HFFc6 (cell line): ENCODE results near the gene RAPGEF1. TPM values are rescaled to one million over a fixed set of nuclear protein-coding genes. Genes with fewer than 3 reads are reported as not detected.

Source experiments
- DNase-seq: peaks from one replicate; pipeline ENCODE4 v3.0.0-alpha.2; 2018
- H3K27ac Mint-ChIP-seq: 2 replicates; pipeline ENCODE4 v1.8.0; 2020; ENCODE audit warnings: mild to moderate bottlenecking, mixed read lengths
- H3K27me3 Mint-ChIP-seq: 2 replicates; pipeline ENCODE4 v1.8.0; 2021; ENCODE audit warnings: mild to moderate bottlenecking, moderate library complexity, mixed read lengths; ENCODE audit not compliant: insufficient read depth
- H3K36me3 Mint-ChIP-seq: 2 replicates; pipeline ENCODE4 v1.8.0; 2021; ENCODE audit warnings: low read depth, mixed read lengths
- H3K4me1 Mint-ChIP-seq: 2 replicates; pipeline ENCODE4 v1.8.0; 2020; ENCODE audit warnings: low read depth, mixed read lengths
- H3K4me3 Mint-ChIP-seq: 2 replicates; pipeline ENCODE4 v1.8.0; 2020; ENCODE audit warnings: mild to moderate bottlenecking, moderate library complexity, mixed read lengths
- H3K9me3 Mint-ChIP-seq: 2 replicates; pipeline ENCODE4 v1.8.0; 2020; ENCODE audit warnings: mild to moderate bottlenecking, mixed read lengths
- total RNA-seq, 6 experiments: library from RNA; stranded (reverse); fragmentation: NEBNext Ultra II Directional; extraction: Animal tissue kit (Norgen Biotek cat#: 25700); gene quantifications; 2 replicates in 1 of 6; 3 replicates in 5 of 6; pipeline ENCODE4 v1.2.3, GENCODE V29; 2021
- TF ChIP-seq, protein P1 (sequence below): fragments of 200-600 bp; sonication (generic); IDR thresholded peaks from 2 replicates; pipeline ENCODE4 v1.5.0; 2021; ENCODE audit warnings: antibody characterized with exemption, mild to moderate bottlenecking

Gene RAPGEF1
- total RNA-seq, 6 experiments from 2014 or later, result 38.6 to 46.6 (median 42.3) TPM

DNA sequence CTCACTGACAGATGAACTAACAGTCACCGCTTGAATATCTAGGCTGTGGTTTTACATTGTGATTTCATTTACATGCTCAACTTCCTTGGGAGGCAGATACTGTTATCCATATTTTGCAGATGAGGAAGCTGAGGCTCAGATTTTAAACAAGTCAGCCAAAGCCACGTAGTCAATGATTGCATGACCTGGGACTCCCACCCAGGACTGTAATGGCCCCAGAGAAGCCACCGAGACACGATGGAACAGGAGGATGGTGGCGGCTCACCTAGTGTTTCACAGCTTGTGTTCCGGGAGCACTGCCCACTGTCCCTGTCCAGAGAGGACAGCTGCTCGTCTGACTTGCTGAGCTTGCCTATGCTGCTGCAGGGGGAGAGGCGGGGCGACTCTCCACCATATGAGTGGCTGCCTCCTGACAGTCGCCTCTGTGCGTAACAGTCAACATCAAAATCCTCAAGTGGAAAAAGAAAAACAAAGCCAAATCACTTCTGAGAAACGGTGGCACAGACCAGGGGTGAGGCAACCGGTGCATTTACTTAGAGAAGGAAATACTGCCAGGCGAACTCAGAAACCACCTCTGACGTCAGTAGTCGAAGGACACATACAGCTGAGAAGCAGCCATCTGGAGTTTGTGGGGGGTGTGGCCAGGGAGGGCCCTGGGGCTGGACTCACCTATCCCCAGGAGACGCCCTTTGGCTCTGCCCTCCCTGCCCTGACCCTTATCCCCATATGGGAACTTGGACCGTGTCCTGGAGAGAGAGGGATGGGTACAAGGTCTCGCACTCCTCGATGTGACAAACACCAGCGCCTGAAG, 112.0 kb downstream of the RAPGEF1 start:
- TF ChIP-seq, protein P1, sequence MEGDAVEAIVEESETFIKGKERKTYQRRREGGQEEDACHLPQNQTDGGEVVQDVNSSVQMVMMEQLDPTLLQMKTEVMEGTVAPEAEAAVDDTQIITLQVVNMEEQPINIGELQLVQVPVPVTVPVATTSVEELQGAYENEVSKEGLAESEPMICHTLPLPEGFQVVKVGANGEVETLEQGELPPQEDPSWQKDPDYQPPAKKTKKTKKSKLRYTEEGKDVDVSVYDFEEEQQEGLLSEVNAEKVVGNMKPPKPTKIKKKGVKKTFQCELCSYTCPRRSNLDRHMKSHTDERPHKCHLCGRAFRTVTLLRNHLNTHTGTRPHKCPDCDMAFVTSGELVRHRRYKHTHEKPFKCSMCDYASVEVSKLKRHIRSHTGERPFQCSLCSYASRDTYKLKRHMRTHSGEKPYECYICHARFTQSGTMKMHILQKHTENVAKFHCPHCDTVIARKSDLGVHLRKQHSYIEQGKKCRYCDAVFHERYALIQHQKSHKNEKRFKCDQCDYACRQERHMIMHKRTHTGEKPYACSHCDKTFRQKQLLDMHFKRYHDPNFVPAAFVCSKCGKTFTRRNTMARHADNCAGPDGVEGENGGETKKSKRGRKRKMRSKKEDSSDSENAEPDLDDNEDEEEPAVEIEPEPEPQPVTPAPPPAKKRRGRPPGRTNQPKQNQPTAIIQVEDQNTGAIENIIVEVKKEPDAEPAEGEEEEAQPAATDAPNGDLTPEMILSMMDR, result no peak
- Mint-ChIP-seq H3K36me3 (peaks cover 13% of the 10 kb centered on the region), H3K4me1 (peaks cover 30% of the 10 kb centered on the region), H3K27me3 (no peaks in the 10 kb centered on the region), H3K27ac (peak overlapping the region; percentile 67), H3K9me3 (no peaks in the 10 kb centered on the region), H3K4me3 (no peak overlapping the region)
- no peak for DNase-seq

DNA sequence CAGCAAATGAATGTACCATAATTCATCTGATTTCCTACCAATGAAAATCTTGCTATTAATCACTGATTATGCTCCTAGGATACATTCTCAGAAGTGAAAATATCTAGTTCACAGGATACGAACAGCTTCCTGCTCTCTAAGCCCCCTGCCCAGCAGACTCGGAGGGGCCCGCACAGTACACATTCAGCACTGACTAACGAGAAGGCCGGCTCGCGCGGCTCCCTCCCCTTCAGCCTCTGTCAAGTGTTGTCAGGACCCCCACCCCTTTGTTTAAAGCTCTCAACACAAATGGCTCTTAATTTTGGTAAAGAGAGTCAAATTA, 112.6 kb downstream of the RAPGEF1 start:
- H3K36me3 Mint-ChIP-seq, result peaks cover 13% of the 10 kb centered on the region
- TF ChIP-seq, protein P1, result no peak
- no peak overlapping the region for H3K4me3 Mint-ChIP-seq

DNA sequence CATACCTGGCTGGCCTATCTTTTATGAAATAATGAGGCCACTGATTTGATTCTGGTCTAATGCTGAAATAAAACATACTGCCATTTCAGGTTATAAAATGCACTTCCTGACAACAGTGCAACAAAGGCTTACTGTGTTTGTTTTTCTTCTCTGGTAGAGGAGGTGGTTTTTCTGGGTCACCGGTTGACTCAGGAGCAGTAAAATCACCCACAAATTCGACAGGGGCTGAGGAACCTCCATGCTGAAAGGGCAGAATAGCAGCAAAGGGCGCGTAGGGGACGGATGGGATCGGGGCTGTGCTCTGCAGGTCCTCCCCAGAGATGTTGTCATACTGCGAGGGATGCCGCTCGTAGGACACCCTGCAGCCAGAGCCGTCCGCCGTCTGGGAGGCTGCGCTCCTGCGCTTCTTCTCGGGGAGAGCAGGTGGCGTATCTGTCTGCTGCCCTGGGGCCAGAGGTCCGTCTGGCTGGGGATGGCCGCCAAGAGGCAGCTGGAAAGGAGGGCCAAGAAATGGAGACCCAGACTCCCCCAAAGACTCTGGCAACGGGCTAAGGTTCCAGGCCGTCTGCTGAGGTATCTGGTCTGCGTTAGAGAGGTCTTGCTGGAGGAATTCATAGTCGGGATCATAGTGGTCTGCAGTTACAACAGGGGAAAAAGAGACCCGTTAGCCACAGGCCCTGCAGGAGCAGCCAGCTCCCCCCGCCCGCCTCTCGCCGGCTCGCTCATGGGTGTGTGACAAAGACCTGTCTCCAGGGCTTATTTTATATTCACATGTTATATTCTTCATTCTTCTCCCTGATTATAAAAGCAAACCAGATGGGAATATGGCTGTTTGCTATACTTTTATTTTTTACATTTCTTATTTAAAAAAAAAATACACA, 113.8 kb downstream of the RAPGEF1 start:
- no peaks in the 10 kb centered on the region for H3K9me3 Mint-ChIP-seq
- peaks cover 28% of the 10 kb centered on the region for H3K4me1 Mint-ChIP-seq
- no peaks in the 10 kb centered on the region for H3K27me3 Mint-ChIP-seq
- TF ChIP-seq, protein P1, result no peak
- no peak for DNase-seq
- no peak overlapping the region for H3K27ac Mint-ChIP-seq
- peaks cover 18% of the 10 kb centered on the region for H3K36me3 Mint-ChIP-seq
- H3K4me3 Mint-ChIP-seq, result no peak overlapping the region

More for the DNA sequence above, 112.6 kb downstream of the RAPGEF1 start:
- Mint-ChIP-seq H3K4me1 (peaks cover 28% of the 10 kb centered on the region), H3K27me3 (no peaks in the 10 kb centered on the region), H3K27ac (peak overlapping the region; percentile 67), H3K9me3 (no peaks in the 10 kb centered on the region)
- no peak for DNase-seq

DNA sequence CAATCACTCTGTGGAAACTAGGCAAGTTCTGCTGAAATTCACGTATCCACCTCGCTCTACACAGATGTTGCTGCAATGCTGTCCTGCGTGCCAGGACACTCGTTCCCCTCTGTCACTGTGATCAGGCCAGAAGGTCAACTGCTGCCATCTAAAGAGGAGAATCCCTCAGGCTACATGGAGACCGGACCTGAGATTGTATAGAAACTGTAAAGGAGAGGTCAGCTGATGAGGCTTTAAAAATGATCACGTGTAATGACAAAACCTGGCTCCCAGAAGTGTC, 114.4 kb downstream of the RAPGEF1 start:
- Mint-ChIP-seq H3K27ac (0 out of 2 replicates have a peak overlapping the region, but pooled peaks have one; percentile 35), H3K4me1 (peaks cover 28% of the 10 kb centered on the region), H3K36me3 (peaks cover 18% of the 10 kb centered on the region), H3K9me3 (no peaks in the 10 kb centered on the region), H3K4me3 (no peak overlapping the region), H3K27me3 (no peaks in the 10 kb centered on the region)
- DNase-seq, result no peak
- TF ChIP-seq, protein P1, result no peak

DNA sequence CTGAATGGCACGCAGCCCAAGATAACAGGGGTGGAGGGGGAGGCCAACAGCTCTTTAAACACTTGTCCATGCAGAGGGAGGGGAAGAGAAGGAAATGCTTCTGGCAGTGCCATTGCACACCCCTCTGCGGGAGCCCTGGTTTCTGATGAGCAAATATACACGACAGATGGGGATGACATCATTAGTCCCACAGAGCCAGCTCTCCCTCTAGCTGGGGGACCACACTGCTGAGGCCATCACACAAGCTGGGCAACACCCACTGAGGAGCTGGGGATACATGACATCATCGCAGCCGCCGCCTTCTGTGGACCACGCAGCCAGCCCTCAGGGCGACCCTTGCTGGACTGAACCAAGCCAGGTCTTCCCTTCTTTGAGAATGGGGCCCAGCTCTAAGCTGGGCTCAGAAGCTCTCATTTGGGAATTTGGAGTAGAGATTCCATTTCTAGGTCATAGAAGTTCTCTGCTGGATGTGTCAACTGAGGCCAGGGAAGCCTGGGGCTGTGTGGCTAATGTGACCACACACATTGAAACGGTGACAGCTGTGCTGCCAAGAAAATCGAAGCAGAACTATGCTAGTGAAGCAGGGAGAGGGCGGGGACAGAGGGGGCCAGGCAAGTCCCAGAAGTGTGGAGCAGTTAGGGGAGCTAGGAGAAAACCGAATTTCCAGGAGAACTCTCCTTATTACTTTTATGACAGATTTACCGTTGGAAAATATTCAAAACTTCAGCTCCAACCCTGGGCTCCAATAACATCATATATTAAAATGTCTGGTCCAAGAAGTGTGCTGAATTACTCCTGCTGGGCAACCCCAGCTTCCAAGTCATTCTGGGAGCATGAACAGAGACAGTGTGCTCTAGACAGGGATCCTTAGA, 115.0 kb downstream of the RAPGEF1 start:
- DNase-seq, result no peak
- no peaks in the 10 kb centered on the region for H3K9me3 Mint-ChIP-seq
- TF ChIP-seq, protein P1, result no peak
- H3K27ac Mint-ChIP-seq, result peak overlapping the region; percentile 35
- peaks cover 18% of the 10 kb centered on the region for H3K36me3 Mint-ChIP-seq
- peaks cover 28% of the 10 kb centered on the region for H3K4me1 Mint-ChIP-seq
- no peaks in the 10 kb centered on the region for H3K27me3 Mint-ChIP-seq
- no peak overlapping the region for H3K4me3 Mint-ChIP-seq
